ENCODE results near the gene SLC8A2.

SLC8A2 gene

DNA sequence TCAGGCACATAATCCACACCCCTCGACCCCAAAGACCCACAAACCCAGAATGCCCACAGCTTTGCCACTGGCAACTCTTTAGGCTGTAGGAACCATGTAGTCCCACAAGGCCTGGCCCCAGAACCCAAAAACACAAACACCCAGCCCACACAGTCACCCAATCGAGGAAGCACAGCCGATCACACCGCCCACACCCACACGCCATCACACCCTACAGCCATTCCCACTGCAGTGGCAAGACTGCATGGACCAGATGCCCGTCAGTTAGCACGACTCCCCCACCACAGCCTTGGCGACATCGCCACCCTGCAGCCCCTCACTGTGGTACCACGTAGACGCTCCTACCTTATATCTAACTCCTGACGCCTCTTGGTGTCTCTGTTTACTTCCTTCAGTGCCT lies 28.4 kb downstream of the SLC8A2 start:
- H3K9me3 ChIP-seq (ENCODE audit: severe bottlenecking): no peaks in the 10 kb centered on the region
- no peak overlapping the region for H3K27ac ChIP-seq
- no peak for DNase-seq
- no peak overlapping the region for H3K4me3 ChIP-seq (ENCODE audit: low read depth, low read length)
- H3K27me3 ChIP-seq (ENCODE audit: insufficient read depth, low read depth, severe bottlenecking): no peaks in the 10 kb centered on the region
- TF ChIP-seq CTCF (IDR thresholded peaks at IDR 0.05; ENCODE audit: low read depth, low read length): no peak
- H3K36me3 ChIP-seq: peaks cover 11% of the 10 kb centered on the region

DNA sequence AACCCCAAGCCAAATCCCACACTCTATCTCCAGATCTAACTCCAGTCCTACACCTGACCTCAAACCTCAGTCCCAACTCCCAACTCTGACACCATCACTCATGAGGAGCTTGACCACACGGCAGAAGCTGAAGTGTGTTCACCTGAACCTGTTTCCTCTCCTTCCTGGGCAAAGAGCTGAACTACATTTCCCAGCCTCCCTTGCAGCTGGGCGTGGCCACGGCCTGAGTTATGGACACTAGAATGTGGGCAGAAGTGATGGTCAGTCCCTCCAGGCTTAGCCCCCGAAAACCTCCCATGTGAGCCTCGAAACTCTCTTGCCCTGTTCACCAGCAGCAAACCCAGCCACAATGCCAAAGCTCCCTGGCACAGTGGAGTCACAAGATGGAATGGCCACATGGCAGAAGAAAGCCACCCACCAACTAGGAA lies 32.9 kb downstream of the SLC8A2 start:
- H3K9me3 ChIP-seq (ENCODE audit: severe bottlenecking): no peaks in the 10 kb centered on the region
- H3K4me3 ChIP-seq (ENCODE audit: low read depth, low read length): no peak overlapping the region
- TF ChIP-seq CTCF (IDR thresholded peaks at IDR 0.05; ENCODE audit: low read depth, low read length): no peak
- no peak overlapping the region for H3K27ac ChIP-seq
- DNase-seq: no peak
- H3K27me3 ChIP-seq (ENCODE audit: insufficient read depth, low read depth, severe bottlenecking): no peaks in the 10 kb centered on the region
- peaks cover 14% of the 10 kb centered on the region for H3K36me3 ChIP-seq

- Histone ChIP-seq H3K36me3 (peaks cover 14% of the 10 kb centered on the region), H3K27ac (no peak overlapping the region), H3K4me3 (ENCODE audit: low read depth, low read length) (no peak overlapping the region), H3K27me3 (ENCODE audit: insufficient read depth, low read depth, severe bottlenecking) (no peaks in the 10 kb centered on the region), H3K9me3 (ENCODE audit: severe bottlenecking) (no peaks in the 10 kb centered on the region)
- TF ChIP-seq CTCF (IDR thresholded peaks at IDR 0.05; ENCODE audit: low read depth, low read length): no peak
- no peak for DNase-seq
These were observed 34.2 kb downstream of the SLC8A2 start for GRCh38 chr19:47437500-47437899.

- H3K36me3 ChIP-seq: peaks cover 14% of the 10 kb centered on the region
- no peaks in the 10 kb centered on the region for H3K9me3 ChIP-seq (ENCODE audit: severe bottlenecking)
- TF ChIP-seq CTCF (IDR thresholded peaks at IDR 0.05; ENCODE audit: low read depth, low read length): peak; percentile 82
- DNase-seq: peak; percentile 81
- H3K4me3 ChIP-seq (ENCODE audit: low read depth, low read length): no peak overlapping the region
- no peaks in the 10 kb centered on the region for H3K27me3 ChIP-seq (ENCODE audit: insufficient read depth, low read depth, severe bottlenecking)
- H3K27ac ChIP-seq: no peak overlapping the region
These were observed 34.8 kb downstream of the SLC8A2 start for GRCh38 chr19:47436712-47437401.

- H3K27ac ChIP-seq: no peak overlapping the region
- no peak for DNase-seq
- H3K36me3 ChIP-seq: peaks cover 14% of the 10 kb centered on the region
- no peaks in the 10 kb centered on the region for H3K9me3 ChIP-seq (ENCODE audit: severe bottlenecking)
- H3K27me3 ChIP-seq (ENCODE audit: insufficient read depth, low read depth, severe bottlenecking): no peaks in the 10 kb centered on the region
- no peak overlapping the region for H3K4me3 ChIP-seq (ENCODE audit: low read depth, low read length)
- no peak for TF ChIP-seq CTCF (IDR thresholded peaks at IDR 0.05; ENCODE audit: low read depth, low read length)
These were observed 35.7 kb downstream of the SLC8A2 start for GRCh38 chr19:47435883-47436417.

- H3K36me3 ChIP-seq: peaks cover 14% of the 10 kb centered on the region
- no peak for TF ChIP-seq CTCF (IDR thresholded peaks at IDR 0.05; ENCODE audit: low read depth, low read length)
- no peak overlapping the region for H3K27ac ChIP-seq
- H3K27me3 ChIP-seq (ENCODE audit: insufficient read depth, low read depth, severe bottlenecking): no peaks in the 10 kb centered on the region
- H3K9me3 ChIP-seq (ENCODE audit: severe bottlenecking): no peaks in the 10 kb centered on the region
- no peak for DNase-seq
- H3K4me3 ChIP-seq (ENCODE audit: low read depth, low read length): no peak overlapping the region
These were observed 36.5 kb downstream of the SLC8A2 start for GRCh38 chr19:47435196-47435595.

Measured in WERI-Rb-1 (cell line).